A549 (cell line): ENCODE results near the gene KHDRBS1. TPM values are rescaled to one million over a fixed set of nuclear protein-coding genes. Genes with fewer than 3 reads are reported as not detected.

Experiments used
- ATAC-seq, 2 experiments: fragments of 200-7000 bp in 1 of 2; fragments of >200 bp in 1 of 2; cut with Nextera tagmentation in 1 of 2; cut with Tn5 transposase in 1 of 2; 3 replicates each; pipeline versions ENCODE4 v1.8.0 to v1.9.1; 2018 to 2020; ENCODE audit warnings: mild to moderate bottlenecking in 1 of 2, moderate library complexity in 1 of 2
- CTCF ChIA-PET: fragments of 300-600 bp; sonication (Branson Sonifier 250); formaldehyde crosslinking; extraction: SDS; loops from one replicate; lab custom pipeline; 2021; ENCODE audit warnings: antibody characterized with exemption, inconsistent platforms; lab: Yijun Ruan, JAX
- POLR2A ChIA-PET: fragments of 350-600 bp; formaldehyde crosslinking; extraction: SDS; loops from one replicate; lab custom pipeline; 2021; ENCODE audit warnings: antibody characterized with exemption, inconsistent platforms; lab: Yijun Ruan, JAX
- DNase-seq, 2 experiments: peaks; one replicate each; pipeline versions ENCODE4 v3.0.0 to v3.0.0-alpha.2; 2011 to 2016; ENCODE audit warnings: low read depth in 1 of 2, low spot score in 1 of 2
- FAIRE-seq: peaks from 2 replicates; lab custom pipeline; 2011; peaks lifted over from hg19 to GRCh38; lab: Jason Lieb, UNC
- H3K27ac ChIP-seq, 2 experiments: fragments of >200 bp; sonication (Bioruptor Twin); formaldehyde crosslinking; 3 replicates each; pipeline ENCODE4 v1.5.1; 2016 to 2017
- H3K4me1 ChIP-seq: fragments of >200 bp; sonication (Bioruptor Twin); formaldehyde crosslinking; 3 replicates; pipeline ENCODE4 v1.6.1; 2016
- H3K4me2 ChIP-seq: fragments of >200 bp; sonication (Bioruptor Twin); formaldehyde crosslinking; 3 replicates; pipeline ENCODE4 v1.6.1; 2016
- H3K4me3 ChIP-seq: fragments of >200 bp; sonication (Bioruptor Twin); formaldehyde crosslinking; 3 replicates; pipeline ENCODE4 v1.5.1; 2016
- H3K9me3 ChIP-seq: fragments of >200 bp; sonication (Bioruptor Twin); formaldehyde crosslinking; 3 replicates; pipeline ENCODE4 v1.6.1; 2016
- BCL3 ChIP-seq: fragments of >200 bp; sonication (Bioruptor Twin); formaldehyde crosslinking; IDR thresholded peaks from 3 replicates; pipeline ENCODE4 v1.6.1; 2016
- CBX8 ChIP-seq: fragments of 200-600 bp; sonication (generic); IDR thresholded peaks from 2 replicates; pipeline ENCODE4 v1.6.1; 2016
- CHD2 ChIP-seq: fragments of 150-350 bp; IDR thresholded peaks from 2 replicates; pipeline ENCODE4 v1.6.1; 2014; ENCODE audit warnings: low read length; ENCODE audit not compliant: partially characterized antibody
- EP300 ChIP-seq, 2 experiments: fragments of >200 bp; sonication (Bioruptor Twin); formaldehyde crosslinking; IDR thresholded peaks; 2 replicates in 1 of 2; 3 replicates in 1 of 2; pipeline ENCODE4 v1.6.1; 2016 to 2017
- FOSL2 ChIP-seq, 2 experiments: fragments of 450-650 bp in 1 of 2; fragments of >200 bp in 1 of 2; sonication (Bioruptor Twin) in 1 of 2; formaldehyde crosslinking; IDR thresholded peaks; 2 replicates each; pipeline versions ENCODE4 v1.5.0 to v1.6.1; 2016 to 2020; ENCODE audit warnings: mild to moderate bottlenecking in 1 of 2, moderate library complexity in 1 of 2
- FOXS1 ChIP-seq: fragments of 250-450 bp; sonication (Bioruptor Pico); IDR thresholded peaks from 2 replicates; pipeline ENCODE4 v1.5.0; 2020; ENCODE audit warnings: mild to moderate bottlenecking, moderate library complexity
- GATA3 ChIP-seq: IDR thresholded peaks from 2 replicates; pipeline ENCODE4 v1.6.1; 2012; ENCODE audit warnings: borderline replicate concordance
- HDAC2 ChIP-seq: fragments of 200-600 bp; sonication (generic); IDR thresholded peaks from 2 replicates; pipeline ENCODE4 v1.6.1; 2016
- HES2 ChIP-seq: fragments of >200 bp; sonication (Bioruptor Twin); formaldehyde crosslinking; IDR thresholded peaks from 2 replicates; pipeline ENCODE4 v1.6.1; 2016
- HEYL ChIP-seq: fragments of 250-450 bp; sonication (Bioruptor Pico); IDR thresholded peaks from 2 replicates; pipeline ENCODE4 v1.8.0; 2021; ENCODE audit warnings: mild to moderate bottlenecking, moderate library complexity
- HMGXB4 ChIP-seq: fragments of 250-450 bp; sonication (Bioruptor Pico); IDR thresholded peaks from 2 replicates; pipeline ENCODE4 v1.5.0; 2021; ENCODE audit warnings: mild to moderate bottlenecking, moderate library complexity, borderline replicate concordance
- HOXA7 ChIP-seq: fragments of 250-450 bp; sonication (Bioruptor Pico); IDR thresholded peaks from 2 replicates; pipeline ENCODE4 v1.5.0; 2020; ENCODE audit warnings: mild to moderate bottlenecking, moderate library complexity
- HOXB13 ChIP-seq: fragments of 250-450 bp; sonication (Bioruptor Pico); IDR thresholded peaks from 2 replicates; pipeline ENCODE4 v1.5.0; 2020; ENCODE audit warnings: low read depth, mild to moderate bottlenecking, moderate library complexity
- JUNB ChIP-seq: fragments of >200 bp; sonication (Bioruptor Twin); formaldehyde crosslinking; IDR thresholded peaks from 2 replicates; pipeline ENCODE4 v1.6.1; 2016
- KDM1A ChIP-seq: fragments of 200-600 bp; sonication (generic); IDR thresholded peaks from 2 replicates; pipeline ENCODE4 v1.6.1; 2016; ENCODE audit warnings: low read depth, mild to moderate bottlenecking
- MAFK ChIP-seq: fragments of 450-650 bp; IDR thresholded peaks from 2 replicates; pipeline ENCODE4 v1.6.1; 2014; ENCODE audit not compliant: partially characterized antibody
- MAZ ChIP-seq: fragments of 150-350 bp; IDR thresholded peaks from 2 replicates; pipeline ENCODE4 v1.6.1; 2014; ENCODE audit warnings: antibody characterized with exemption, low read depth, low read length, borderline replicate concordance
- NFE2L2 ChIP-seq: fragments of 150-350 bp; conservative IDR thresholded peaks from 2 replicates; pipeline ENCODE4 v1.6.1; 2014; ENCODE audit warnings: low read length
- NPAS2 ChIP-seq: fragments of 250-450 bp; sonication (Bioruptor Pico); IDR thresholded peaks from 2 replicates; pipeline ENCODE4 v1.8.0; 2022; ENCODE audit warnings: mild to moderate bottlenecking, moderate library complexity, borderline replicate concordance
- NR3C1 ChIP-seq: fragments of >200 bp; sonication (Bioruptor Twin); formaldehyde crosslinking; IDR thresholded peaks from 3 replicates; pipeline ENCODE4 v1.6.1; 2017
- PBX3 ChIP-seq: IDR thresholded peaks from 2 replicates; pipeline ENCODE4 v1.6.1; 2012
- RCOR1 ChIP-seq: fragments of 150-350 bp; IDR thresholded peaks from 2 replicates; pipeline ENCODE4 v1.6.1; 2014; ENCODE audit warnings: antibody characterized with exemption, low read length, low read depth
- SMC3 ChIP-seq: fragments of >200 bp; sonication (Bioruptor Twin); formaldehyde crosslinking; IDR thresholded peaks from 3 replicates; pipeline ENCODE4 v1.6.1; 2018; ENCODE audit warnings: inconsistent platforms
- SREBF2 ChIP-seq: fragments of 450-650 bp; IDR thresholded peaks from 2 replicates; pipeline ENCODE4 v1.6.1; 2014; ENCODE audit warnings: mild to moderate bottlenecking, moderate library complexity
- TP53 ChIP-seq: fragments of 250-450 bp; sonication (Bioruptor Pico); IDR thresholded peaks from 2 replicates; pipeline ENCODE4 v1.5.0; 2021; ENCODE audit warnings: mild to moderate bottlenecking, moderate library complexity
- USF2 ChIP-seq: fragments of 450-650 bp; IDR thresholded peaks from 2 replicates; pipeline ENCODE4 v1.6.1; 2014; ENCODE audit warnings: antibody characterized with exemption
- ZC3H11A ChIP-seq: fragments of 450-650 bp; IDR thresholded peaks from 2 replicates; pipeline ENCODE4 v1.6.1; 2014; ENCODE audit warnings: antibody characterized with exemption, mild to moderate bottlenecking
- ZFP36 ChIP-seq: fragments of 450-650 bp; IDR thresholded peaks from 2 replicates; pipeline ENCODE4 v1.6.1; 2014; ENCODE audit warnings: borderline replicate concordance; ENCODE audit not compliant: partially characterized antibody
- ZNF302 ChIP-seq: fragments of 250-450 bp; sonication (Bioruptor Pico); IDR thresholded peaks from 2 replicates; pipeline ENCODE4 v1.9.0; 2021; ENCODE audit warnings: inconsistent platforms, mild to moderate bottlenecking, moderate library complexity
- WGBS: methylation state at CpG from one replicate; pipeline ENCODE4 v1.1.6; 2017; ENCODE audit errors: missing lambda C conversion rate; 5-methylcytosine and 5-hydroxymethylcytosine counted together
- polyA plus RNA-seq, 4 experiments: library from polyadenylated mRNA; depleted of rRNA in 3 of 4; stranded (reverse); fragments of >200 nt; fragmentation: RNase III in 1 of 4; extraction: RNeasy Plus Mini Kit Qiagen cat#74134 plus additional on column Dnase treatment in 1 of 4; gene quantifications; 2 replicates in 3 of 4; 3 replicates in 1 of 4; pipeline ENCODE4 v1.2.3, GENCODE V29; 2011 to 2017

The KHDRBS1 gene
- polyA plus RNA-seq, 2 of the 4 experiments (the other 2 are of a cell fraction) = 60.6 to 109 TPM

- FAIRE-seq (no peak), DNase-seq (no peak)
- CTCF ChIA-PET = no interaction called here
Measured at GRCh38 chr1:32007591-32007940, 6.1 kb upstream of the KHDRBS1 start.

GRCh38 chr1:32010246-32010645 lies 3.4 kb upstream of the KHDRBS1 start:
- DNase-seq (no peak), ATAC-seq (no peak), FAIRE-seq (no peak)
- H3K4me1 ChIP-seq = peaks cover 5% of the 10 kb centered on the region; the same call in 2 of the 3 replicates
- ChIA-PET CTCF (no interaction called here), POLR2A (no interaction called here)
- no peak for TF ChIP-seq HOXA7
- TF ChIP-seq NPAS2 = no peak
- TF ChIP-seq PBX3 = no peak
- no peak for TF ChIP-seq HES2
- TF ChIP-seq MAZ = no peak
- TF ChIP-seq JUNB = no peak
- TF ChIP-seq KDM1A = no peak
- TF ChIP-seq SREBF2 = no peak
- TF ChIP-seq CBX8 = no peak
- TF ChIP-seq MAFK = no peak
- 74% methylated on average over 5 of the region's 5 CpGs for WGBS
- no peak overlapping the region for H3K27ac ChIP-seq
- H3K4me2 ChIP-seq = no peak overlapping the region
- no peak overlapping the region for H3K4me3 ChIP-seq
- H3K9me3 ChIP-seq = no peaks in the 10 kb centered on the region

More at GRCh38 chr1:32007591-32007940, 6.1 kb upstream of the KHDRBS1 start:
- Histone ChIP-seq H3K4me2 (no peak overlapping the region), H3K4me3 (no peak overlapping the region), H3K4me1 (peaks cover 2% of the 10 kb centered on the region; the same call in 1 of the 3 replicates), H3K27ac (no peak overlapping the region), H3K9me3 (no peaks in the 10 kb centered on the region)
- ATAC-seq = no peak
- POLR2A ChIA-PET = no interaction called here
- 100% methylated on average over 1 of the region's 1 CpG for WGBS
- TF ChIP-seq FOXS1 (CRISPR knock-in tag) (no peak), JUNB (no peak), ZC3H11A (no peak), BCL3 (no peak), USF2 (no peak), TP53 (CRISPR knock-in tag) (no peak), RCOR1 (no peak), NFE2L2 (no peak), SMC3 (no peak), HDAC2 (no peak), KDM1A (no peak), ZNF302 (CRISPR knock-in tag) (no peak), FOSL2 (IDR thresholded peaks at IDR 0.05) (no peak), FOSL2 (CRISPR knock-in tag; IDR thresholded peaks at IDR 0.05) (no peak), HEYL (no peak)

- Histone ChIP-seq H3K4me3 (peak overlapping the region; percentile 97), H3K9me3 (no peaks in the 10 kb centered on the region), H3K4me2 (peak overlapping the region; percentile 83), H3K27ac (peak overlapping the region; percentile 95 to 97), H3K4me1 (peaks cover 18% of the 10 kb centered on the region; the same call in 2 of the 3 replicates)
- FAIRE-seq = no peak
- CTCF ChIA-PET = interaction anchor here (2.0 kb wide), 1 partner anchor 9 kb away, joined by 9 read pairs; no protein-coding TSS in a partner anchor
- POLR2A ChIA-PET = interaction anchor here (0.5 to 1.1 kb wide), 10 partner anchors 7 to 298 kb away, joined by 3 to 8 read pairs (median 4); partner anchors contain the start of genes PTP4A2 and TMEM39B
- no peak; a peak in 1 of 6 replicates for ATAC-seq
- 58% methylated on average over 12 of the region's 12 CpGs for WGBS
- TF ChIP-seq EP300 (IDR thresholded peaks at IDR 0.05) = no peak
- TF ChIP-seq HMGXB4 (CRISPR knock-in tag) = no peak
- no peak for TF ChIP-seq CHD2
- TF ChIP-seq NR3C1 = no peak
- no peak for TF ChIP-seq TP53 (CRISPR knock-in tag)
- no peak for TF ChIP-seq GATA3
- TF ChIP-seq ZFP36 = no peak
- no peak for TF ChIP-seq HOXB13 (CRISPR knock-in tag)
- no peak for DNase-seq
Measured at GRCh38 chr1:32012709-32013385, 821 bp upstream of the KHDRBS1 start.
